Aortic smooth muscle cell (primary cell): ENCODE measurements around the gene SULT1A1. TPM values are rescaled to one million over a fixed set of nuclear protein-coding genes. Genes with fewer than 3 reads are reported as not detected.

Experiments
- total RNA-seq: library from RNA; depleted of rRNA; stranded (reverse); fragments of >200 nt; gene quantifications from 2 replicates; pipeline ENCODE4 v1.2.3, GENCODE V29; 2014

SULT1A1 gene
- 2.5 and 7.5 TPM in 2 replicates for total RNA-seq

DNA sequence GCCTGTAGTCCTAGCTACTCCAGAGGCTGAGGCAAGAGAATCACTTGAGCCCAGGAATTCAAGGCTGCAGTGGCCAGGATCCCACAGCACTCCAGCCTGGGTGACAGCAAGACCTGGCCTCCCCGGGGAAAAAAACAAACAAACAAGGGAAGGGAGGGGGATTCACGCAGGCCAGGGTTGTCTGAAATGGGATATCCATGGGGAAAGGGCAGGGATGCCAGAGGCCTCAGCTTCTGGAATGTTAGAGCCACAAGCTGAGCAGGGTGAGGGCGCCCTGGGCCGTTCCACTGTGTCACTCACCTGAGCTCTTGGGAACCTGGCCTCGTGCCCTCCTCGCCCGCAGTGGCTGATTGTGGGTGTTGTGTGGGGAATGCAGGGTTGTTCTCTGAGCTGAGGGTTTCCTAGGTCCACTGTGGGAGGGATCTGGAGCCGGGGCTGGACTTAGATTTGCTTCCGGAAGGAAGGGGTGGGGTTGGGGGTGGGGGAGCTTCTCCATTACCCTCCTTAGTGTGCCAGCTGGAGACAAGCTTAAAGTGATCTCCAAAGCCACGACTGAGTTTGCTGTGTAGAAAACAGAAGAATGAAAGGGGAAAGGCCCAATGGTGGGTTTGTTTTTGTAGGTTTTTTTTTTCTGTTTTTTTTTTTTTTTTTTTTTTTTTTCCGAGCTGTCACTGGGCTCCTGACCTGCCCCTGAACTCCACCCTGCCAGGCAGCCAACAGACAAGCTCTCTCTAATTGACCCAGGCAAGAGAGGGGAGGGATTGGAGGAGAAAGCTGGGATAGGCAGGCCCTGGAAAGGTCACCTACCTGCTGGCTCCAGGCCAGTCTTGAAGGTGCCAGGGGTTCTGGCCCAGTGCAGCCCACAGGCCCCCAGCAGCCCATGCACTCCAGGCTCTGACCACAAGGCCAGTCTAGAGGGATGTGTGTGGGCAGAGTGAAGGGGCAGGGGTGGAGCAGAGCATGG is at the start of gene SULT1A1:
Gene SULT1A1 (minus strand): TSS at position 414 of the 964 bp plus-strand sequence. CDS start 1,189 bp downstream, outside the sequence.

GRCh38 chr16:28637765-28638164 is 27.9 kb upstream of the SULT1A1 start, which contains the start of gene NPIPB8:
Gene NPIPB8 (plus strand): TSS chr16:28638065. CDS start chr16:28638361, 296 bp downstream.

GRCh38 chr16:28596840-28597691 is 12.8 kb downstream of the SULT1A1 start, which contains the start of gene SULT1A2:
Gene SULT1A2 (minus strand): TSS chr16:28597050. CDS start chr16:28595930, 1,120 bp downstream.

Other genes with a start within 250 kb of the SULT1A1 start
- 1.2 and 1.3 TPM in 2 replicates for gene NPIPB6, start 246.5 kb downstream of the SULT1A1 start, total RNA-seq
- 72.8 and 213 TPM in 2 replicates for gene EIF3CL, start 206.2 kb downstream of the SULT1A1 start, total RNA-seq
- not detected in 2 replicates for gene NPIPB7, start 137.7 kb downstream of the SULT1A1 start, total RNA-seq
- gene CLN3, start 118.0 kb downstream of the SULT1A1 start, total RNA-seq: 14.8 and 15.4 TPM in 2 replicates
- gene APOBR, start 115.4 kb downstream of the SULT1A1 start, total RNA-seq: not detected in 2 replicates
- not detected in 2 replicates for gene IL27, start 103.2 kb downstream of the SULT1A1 start, total RNA-seq
- 22.1 and 37.0 TPM in 2 replicates for gene NUPR1, start 71.1 kb downstream of the SULT1A1 start, total RNA-seq
- 6.1 and 6.2 TPM in 2 replicates for gene SGF29, start 56.1 kb downstream of the SULT1A1 start, total RNA-seq
- not detected in 2 replicates for gene SULT1A2, start 13.0 kb downstream of the SULT1A1 start, total RNA-seq
- gene NPIPB8, start 28.0 kb upstream of the SULT1A1 start, total RNA-seq: 0.87 TPM in 1 of 2 replicates, not detected in the other
- 218 and 530 TPM in 2 replicates for gene EIF3C, start 101.4 kb upstream of the SULT1A1 start, total RNA-seq
- 0.26 and 1.2 TPM in 2 replicates for gene NPIPB9, start 141.7 kb upstream of the SULT1A1 start, total RNA-seq
- gene ATXN2L, start 213.0 kb upstream of the SULT1A1 start, total RNA-seq: 26.0 and 40.7 TPM in 2 replicates
- gene TUFM, start 236.3 kb upstream of the SULT1A1 start, total RNA-seq: 81.1 and 100 TPM in 2 replicates